GM11168 (cell line): Measurements from ENCODE around the gene DISC1.
"Not testable (repeated sequence)": the region's sequence is repeated elsewhere in the genome, so short reads cannot be mapped to it uniquely, and the experiment has no call there.

Source experiments
- in situ Hi-C: fragments of 300-500 bp; cut with MboI; formaldehyde crosslinking; loops from one replicate; pipeline ENCODE4 v1.12.0; 2022; ENCODE audit warnings: low sequenced_read_pairs; ENCODE audit not compliant: unreplicated experiment

Gene DISC1

DNA sequence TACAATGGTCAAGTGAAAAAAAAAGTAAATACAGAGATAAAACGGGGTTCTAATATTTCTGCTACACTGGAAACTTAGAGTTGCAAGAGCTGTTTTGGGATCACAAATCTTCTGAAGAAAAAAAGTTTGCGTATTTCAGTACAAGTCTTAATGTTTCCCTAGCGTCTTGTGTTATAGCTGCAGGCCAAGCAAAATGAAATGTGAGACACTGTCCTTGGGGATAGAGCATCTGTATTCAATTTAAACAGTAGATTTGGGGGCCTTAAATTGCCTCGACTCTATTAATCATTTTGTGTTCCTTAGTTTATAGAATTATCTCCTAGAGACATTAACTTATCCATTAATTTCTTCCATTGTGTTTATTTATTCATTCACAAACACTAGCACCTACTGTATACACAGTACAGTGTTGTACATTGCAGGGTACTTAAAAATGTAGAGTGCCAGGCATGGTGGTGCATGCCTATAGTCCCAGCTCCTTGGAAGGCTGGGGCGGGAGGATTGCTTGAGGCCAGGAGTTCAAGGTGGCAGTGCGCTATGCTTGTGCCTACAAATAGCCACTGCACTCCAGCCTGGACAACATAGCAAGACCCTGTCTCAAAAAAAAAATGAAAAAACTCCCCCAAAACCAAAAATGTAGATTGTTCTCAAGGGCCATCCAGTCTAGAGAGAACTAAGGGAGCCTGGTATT is 7.9 kb downstream of the DISC1 start:
- in situ Hi-C loops: no loop called here

DNA sequence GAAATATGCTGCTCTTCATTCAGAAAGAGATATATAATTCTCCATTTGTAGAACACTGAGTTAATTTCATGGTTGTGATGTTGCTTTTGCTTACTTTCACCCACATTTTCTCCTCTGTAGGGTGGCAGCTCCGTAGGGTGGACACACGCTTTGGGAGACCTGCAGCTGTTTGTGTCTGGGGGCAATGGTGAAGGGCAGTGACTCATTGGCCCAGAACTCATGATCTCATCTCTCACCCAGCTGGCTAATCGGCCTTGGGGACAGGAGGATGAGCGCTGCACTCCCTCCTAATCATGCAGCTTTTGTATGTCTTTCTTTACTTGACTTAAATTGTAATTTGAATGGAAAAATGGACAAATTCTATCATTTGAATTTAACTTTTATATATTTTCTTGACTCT is 9.6 kb downstream of the DISC1 start:
- in situ Hi-C loops: no loop called here

DNA sequence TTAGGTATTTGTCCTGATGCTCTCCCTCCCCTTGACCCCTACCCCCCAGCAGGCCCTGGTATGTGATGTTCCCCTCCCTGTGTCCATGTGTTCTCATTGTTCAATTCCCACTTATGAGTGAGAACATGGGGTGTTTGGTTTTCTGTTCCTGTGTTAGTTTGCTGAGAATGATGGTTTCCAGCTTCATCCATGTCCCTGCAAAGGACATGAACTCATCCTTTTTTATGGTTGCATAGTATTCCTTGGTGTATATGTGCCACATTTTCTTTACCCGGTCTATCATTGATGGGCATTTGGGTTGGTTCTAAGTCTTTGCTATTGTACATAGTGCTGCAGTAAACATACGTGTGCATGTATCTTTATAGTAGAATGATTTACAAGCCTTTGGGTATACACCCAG is 10.3 kb downstream of the DISC1 start:
- in situ Hi-C loops: not testable (repeated sequence)

DNA sequence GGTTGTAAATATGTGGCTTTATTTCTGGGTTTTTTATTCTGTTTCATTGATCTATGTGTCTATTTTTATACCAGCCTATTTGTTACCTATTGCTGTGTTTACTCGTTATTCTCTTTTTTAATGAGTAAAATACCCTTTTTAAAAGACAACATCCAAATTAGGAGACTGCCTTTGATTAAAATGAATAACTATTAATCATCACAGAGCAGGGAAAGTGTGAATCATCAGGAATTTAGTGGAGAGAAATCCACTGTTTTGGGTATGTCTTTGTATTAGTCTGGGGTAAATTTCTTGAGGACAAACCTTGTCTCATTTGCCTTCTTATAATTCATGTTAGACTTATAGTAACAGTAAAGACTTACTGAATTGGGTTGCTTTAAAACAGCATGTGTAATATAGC is 12.1 kb downstream of the DISC1 start:
- in situ Hi-C loops: no loop called here

DNA sequence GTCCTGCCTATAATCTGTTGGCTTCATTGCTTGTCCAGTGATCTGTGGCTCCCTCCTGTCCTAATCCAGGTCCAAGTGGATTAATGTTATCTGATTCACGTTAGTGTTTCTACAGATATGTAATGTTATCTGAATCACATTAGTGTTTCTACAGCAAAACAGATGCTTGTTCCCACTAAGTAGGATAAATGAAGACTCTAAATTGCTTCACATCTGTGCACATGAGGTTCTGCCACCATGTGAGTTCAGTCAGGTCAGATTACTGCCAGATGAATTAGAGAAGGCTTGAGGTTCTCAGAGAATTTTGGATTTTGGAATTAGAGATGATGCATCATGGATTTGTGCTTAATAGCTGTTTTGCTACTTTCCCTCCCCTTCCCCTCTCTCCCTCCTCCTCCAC is 13.2 kb downstream of the DISC1 start:
- in situ Hi-C loops: no loop called here

DNA sequence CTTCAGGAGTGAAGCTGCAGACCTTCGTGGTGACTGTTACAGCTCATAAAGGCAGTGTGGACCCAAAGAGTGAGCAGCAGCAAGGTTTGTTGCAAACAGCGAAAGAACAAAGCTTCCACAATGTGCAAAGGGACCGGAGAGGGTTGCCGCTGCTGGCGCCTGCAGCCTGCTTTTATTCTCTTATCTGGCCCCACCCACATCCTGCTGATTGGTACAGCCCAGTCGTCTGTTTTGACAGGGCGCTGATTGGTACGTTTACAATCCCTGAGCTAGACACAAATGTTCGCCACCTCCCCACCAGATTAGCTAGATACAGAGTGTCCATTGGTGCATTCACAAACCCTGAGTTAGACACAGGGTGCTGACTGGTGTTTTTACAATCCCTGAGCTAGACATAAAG is 14.9 kb downstream of the DISC1 start:
- in situ Hi-C loops: not testable (repeated sequence)

DNA sequence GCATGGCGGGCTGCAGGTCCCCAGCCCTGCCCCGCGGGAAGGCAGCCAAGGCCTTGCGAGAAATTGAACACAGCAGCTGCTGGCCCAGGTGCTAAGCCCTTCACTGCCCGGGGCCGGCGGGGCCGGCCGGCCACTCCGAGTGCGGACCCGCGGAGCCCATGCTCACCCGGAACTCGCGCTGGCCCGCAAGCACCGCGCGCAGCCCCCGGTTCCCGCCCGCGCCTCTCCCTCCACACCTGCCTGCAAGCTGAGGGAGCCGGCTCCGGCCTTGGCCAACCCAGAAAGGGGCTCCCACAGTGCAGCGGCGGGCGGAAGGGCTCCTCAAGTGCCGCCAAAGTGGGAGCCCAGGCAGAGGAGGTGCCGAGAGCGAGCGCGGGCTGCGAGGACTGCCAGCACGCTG is 15.5 kb downstream of the DISC1 start:
- in situ Hi-C loops: not testable (repeated sequence)

DNA sequence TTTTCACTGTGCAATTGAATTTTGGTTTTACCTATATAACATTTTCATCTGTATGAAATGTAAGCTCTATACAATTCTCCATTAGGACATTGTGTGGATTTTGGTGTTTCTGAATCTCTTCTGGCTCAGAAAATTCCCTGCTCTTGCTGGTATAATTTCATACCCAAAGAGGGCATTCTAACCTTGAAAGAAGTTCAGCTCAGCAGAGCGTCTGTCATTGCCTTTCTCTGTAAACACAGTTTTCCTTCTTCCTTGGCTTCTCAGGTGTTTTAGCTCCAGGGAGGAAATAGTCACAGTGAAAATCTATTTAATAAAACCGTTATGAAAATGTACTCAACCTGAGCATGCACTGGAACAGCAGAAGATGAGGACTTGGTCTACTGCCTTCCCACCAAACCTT is 16.0 kb downstream of the DISC1 start:
- in situ Hi-C loops: no loop called here

DNA sequence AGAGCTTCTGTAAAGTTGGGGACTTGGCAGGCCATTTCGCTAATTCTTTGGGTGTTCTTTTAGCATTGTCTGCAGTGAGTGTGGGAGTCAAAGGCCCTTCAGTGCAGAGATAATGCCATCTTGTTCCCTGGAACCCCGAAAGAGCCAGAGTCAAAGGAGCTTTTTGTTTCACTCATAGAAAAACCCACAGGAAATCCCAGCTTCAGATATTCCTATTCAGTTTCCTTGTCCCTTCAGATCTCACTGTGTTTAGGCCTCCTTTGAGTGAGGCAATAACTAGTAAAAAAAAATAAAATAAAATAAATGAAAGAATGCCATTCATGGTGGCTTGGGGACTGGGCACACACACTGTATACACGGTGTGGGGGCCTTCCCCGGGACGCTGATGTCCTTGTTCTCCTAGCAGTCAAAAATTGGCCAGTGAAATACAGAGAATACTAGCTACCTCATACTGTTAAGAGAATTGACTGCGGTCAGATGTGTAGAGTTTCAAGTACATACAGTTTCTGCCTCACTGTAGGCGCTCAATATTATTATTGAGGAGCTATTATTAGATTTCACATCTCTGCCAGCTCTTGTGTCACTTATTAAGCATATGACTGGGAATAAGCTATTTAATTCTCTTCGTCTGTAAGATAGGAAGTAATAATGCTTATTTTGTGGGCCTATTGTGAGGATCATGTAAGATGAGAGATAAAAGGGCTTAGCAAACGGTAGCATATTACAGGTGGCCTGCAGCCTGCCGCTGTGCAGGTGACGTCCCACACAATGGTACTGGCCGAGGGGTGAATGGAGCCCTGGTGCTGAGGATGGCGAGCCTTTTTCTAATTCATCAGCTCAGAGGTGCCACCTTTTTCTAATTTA is 16.7 kb downstream of the DISC1 start:
- in situ Hi-C loops: no loop called here

DNA sequence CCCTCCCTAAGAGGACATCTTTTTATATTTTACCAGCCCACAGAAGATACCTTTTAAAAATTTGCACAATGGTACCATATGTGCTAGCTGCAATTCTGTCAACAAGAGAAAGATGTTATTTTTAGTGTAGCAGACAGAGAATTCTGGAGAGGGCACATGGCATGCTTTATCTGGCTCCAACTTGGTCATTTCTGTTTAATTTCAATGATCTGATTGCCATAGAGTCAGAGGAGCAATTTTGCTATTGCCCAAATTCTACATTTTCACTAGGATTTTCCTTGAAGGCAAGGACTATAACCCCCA is 17.3 kb downstream of the DISC1 start:
- in situ Hi-C loops: no loop called here

DNA sequence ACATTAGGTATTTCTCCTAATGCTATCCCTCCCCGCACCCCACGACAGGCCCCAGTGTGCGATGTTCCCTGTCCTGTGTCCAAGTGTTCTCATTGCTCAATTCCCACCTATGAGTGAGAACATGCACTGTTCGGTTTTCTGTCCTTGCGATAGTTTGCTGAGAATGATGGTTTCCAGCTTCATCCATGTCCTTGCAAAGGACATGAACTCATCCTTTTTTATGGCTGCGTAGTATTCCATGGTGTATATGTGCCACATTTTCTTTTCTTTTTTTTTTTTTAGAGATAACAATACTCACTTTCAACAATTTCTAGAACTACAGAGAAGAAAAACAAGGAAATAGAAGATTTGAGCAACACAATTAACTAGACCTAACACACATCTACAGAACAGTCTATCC is 19.0 kb downstream of the DISC1 start:
- in situ Hi-C loops: not testable (repeated sequence)

DNA sequence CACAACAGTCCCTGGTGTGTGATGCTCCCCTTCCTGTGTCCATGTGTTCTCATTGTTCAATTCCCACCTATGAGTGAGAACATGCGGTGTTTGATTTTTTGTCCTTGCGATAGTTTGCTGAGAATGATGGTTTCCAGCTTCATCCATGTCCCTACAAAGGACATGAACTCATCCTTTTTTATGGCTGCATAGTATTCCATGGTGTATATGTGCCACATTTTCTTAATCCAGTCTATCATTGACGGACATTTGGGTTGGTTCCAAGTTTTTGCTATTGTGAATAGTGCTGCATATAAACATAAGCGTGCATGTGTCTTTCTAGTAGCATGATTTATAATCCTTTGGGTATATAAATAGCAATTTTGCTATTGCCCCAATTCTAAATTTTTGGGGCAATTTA is 19.6 kb downstream of the DISC1 start:
- in situ Hi-C loops: not testable (repeated sequence)

DNA sequence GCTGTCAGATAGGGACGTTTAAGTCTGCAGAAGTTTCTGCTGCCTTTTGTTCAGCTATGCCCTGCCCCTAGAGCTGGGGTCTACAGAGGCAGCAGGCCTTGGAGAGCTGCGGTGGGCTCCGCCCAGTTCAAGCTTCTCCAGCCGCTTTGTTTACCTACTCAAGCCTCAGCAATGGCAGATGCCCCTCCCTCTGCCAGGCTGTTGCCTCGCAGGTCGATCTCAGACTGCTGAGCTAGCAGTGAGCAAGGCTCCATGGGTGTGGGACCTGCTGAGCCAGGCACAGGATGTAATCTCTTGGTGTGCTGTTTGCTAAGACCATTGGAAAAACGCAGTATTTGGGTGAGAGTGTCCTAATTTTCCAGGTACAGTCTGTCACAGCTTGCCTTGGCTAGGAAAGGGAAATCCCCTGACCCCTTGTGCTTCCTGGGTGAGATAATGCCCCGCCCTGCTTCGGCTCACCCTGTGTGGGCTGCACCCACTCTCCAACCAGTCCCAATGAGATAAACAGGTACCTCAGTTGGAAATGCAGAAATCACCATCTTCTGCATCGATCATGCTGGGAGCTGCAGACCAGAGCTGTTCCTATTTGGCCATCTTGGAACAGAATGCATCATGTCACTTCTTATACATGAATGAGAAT is 25.2 kb downstream of the DISC1 start:
- in situ Hi-C loops: not testable (repeated sequence)

DNA sequence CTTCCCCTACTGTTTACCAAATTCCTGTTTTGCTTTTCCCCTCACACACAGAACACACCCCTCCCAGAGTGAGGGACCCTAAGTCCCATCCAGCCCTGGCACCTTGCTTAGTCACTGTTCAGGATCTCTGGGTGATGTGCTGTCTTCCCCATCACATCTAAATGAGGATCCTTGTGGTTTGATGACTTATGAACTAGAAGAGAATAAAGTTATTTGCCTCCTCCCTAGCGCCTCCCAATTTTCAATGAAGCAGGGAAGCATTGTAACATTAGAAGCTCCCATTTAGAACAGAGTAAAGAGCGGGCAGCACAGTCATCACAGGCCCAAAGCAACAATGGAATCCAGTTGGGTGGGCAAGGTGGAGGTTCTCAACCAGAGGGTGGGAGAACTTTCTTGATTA is 27.0 kb downstream of the DISC1 start:
- in situ Hi-C loops: no loop called here

DNA sequence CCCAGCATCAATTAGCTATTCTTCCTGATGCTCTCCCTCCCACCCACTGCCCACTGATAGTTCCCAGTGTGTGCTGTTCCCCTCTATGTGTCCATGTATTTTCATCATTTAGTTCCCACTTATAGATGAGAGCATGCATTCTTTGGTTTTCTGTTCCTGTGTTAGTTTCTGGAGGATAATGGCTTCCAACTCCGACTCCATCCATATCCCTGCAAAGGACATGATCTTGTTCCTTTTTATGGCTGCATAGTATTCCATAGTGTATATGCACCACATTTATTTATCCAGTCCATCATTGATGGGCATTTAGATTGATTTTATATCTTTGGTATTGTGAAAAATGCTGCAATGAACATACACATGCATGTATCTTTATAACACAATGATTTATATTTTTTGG is 30.2 kb downstream of the DISC1 start:
- in situ Hi-C loops: no loop called here

DNA sequence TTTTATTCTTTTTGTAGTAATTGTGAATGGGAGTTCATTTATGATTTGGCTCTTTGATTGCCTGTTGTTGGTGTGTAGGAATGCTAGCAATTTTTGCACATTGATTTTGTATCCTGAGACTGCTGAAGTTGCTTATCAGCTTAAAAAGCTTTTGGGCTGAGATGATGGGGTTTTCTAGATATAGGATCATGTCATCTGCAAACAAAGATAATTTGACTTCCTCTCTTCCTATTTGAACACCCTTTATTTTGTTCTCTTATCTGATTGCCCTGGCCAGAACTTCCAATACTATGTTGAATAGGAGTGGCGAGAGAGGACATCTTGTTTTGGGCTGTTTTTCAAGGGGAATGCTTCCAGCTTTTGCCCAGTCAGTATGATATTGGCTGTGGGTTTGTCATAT is 31.6 kb downstream of the DISC1 start:
- in situ Hi-C loops: not testable (repeated sequence)

DNA sequence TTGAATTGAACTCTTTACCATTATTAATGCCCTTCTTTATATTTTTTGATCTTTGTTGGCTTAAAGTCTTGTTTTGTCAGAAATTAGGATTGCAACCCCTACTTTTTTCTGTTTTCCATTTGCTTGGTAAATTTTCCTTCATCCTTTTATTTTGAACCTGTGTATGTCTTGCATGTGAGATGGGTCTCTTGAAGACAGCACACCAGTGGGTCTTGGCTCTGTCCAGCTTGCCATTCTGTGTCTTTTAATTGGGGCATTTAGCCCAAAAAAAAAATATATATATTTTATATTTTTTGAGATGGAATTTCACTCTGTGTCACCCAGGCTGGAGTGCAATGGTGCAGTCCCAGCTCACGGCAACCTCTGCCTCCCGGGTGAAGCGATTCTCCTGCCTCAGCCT is 33.6 kb downstream of the DISC1 start:
- in situ Hi-C loops: no loop called here

DNA sequence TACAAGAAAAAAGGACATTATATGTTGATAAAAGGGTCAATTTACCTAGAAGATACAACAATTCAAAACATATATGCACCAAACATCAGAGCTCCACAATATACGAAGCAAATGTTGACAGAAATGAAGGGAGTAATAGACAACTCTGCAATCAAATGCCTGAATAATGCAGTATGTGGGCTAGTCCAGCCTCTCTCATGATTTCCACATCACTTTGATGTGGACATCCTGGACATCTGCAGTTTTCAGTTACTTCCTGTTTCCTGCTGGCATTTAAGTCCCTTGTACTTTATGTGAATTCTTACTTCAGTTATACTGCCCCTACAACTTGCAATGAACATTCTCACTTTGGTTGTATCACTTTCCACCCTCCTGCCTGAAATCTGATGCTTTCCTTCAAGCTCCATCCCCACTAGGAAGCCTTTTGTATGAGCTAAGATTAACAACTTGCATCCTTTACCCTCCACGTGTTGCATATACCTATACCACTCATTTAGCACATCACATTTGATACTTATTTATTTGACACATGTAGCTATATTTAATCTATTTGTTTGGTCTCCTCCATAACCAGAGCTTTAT is 36.7 kb downstream of the DISC1 start:
- in situ Hi-C loops: no loop called here

DNA sequence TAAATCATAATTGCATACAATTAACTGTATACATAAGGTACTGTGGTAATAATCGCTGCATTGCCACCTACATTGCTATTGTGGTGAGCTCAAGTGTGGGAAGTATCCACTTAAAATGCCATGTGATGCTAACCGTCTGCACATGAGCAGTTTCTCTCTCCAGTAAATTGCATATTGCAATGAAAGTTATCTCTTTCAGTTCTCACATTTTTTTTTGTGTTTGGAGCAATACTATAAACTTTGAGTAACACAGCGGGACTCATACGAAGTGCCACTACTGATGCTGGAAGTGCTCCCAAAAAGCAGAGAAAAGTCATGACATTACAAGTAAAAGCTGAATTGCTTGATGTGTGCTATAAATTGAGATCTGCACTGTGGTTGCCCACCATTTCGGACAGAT is 38.5 kb downstream of the DISC1 start:
- in situ Hi-C loops: no loop called here

DNA sequence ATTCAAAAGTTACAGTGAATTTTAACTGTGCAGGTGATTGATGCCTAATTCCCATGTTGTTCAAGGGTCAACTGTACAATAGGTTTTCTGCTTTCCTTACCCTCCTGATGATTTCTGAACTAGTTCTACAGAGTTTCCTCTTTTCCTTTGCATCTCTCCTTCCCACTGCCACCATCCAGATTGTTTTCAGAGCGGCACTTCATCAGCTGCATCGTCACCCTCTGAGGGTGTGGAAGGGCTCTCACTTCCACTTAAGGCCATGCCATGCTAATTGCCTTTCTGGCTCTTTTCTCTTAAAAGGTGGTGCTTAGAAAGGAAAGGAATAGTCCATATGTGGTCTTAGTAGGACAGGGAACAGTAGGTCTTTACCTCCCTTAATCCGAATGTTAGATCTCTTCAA is 39.1 kb downstream of the DISC1 start:
- in situ Hi-C loops: no loop called here

DNA sequence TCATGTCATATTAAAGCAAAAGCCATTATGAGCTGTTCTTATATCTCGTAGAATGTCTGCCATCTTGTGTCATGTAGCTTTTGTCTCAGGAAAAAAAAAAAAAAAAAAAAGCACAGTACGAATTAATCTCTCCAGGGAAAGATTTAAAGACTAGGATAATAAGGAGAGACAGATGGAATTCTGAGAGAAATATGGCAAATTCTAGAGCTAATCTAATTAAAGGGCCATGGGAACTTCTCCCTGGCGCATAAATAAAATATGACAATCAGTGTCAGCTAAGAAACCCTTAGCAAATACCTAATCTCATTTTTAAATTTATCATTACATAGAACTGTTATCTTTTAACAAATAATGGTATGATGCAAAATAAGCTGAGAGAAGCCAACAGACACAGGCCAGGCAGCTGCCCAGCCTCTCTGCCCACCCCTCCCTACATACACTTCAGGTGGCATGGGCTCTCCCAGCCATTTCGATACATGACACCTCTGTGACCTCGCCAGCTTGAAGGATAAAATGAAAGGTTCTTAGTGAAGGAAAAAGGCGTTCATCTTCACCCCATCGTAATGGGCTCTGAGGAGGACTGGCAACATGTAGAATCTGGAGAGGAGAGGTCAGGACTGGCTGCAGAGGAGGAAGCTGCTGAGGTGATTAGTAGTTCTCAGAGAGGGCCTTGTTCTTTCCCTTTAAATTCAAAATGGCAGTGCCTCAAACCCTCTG is 39.8 kb downstream of the DISC1 start:
- in situ Hi-C loops: no loop called here
